Measurements from ENCODE around the gene C16orf74.

DNA sequence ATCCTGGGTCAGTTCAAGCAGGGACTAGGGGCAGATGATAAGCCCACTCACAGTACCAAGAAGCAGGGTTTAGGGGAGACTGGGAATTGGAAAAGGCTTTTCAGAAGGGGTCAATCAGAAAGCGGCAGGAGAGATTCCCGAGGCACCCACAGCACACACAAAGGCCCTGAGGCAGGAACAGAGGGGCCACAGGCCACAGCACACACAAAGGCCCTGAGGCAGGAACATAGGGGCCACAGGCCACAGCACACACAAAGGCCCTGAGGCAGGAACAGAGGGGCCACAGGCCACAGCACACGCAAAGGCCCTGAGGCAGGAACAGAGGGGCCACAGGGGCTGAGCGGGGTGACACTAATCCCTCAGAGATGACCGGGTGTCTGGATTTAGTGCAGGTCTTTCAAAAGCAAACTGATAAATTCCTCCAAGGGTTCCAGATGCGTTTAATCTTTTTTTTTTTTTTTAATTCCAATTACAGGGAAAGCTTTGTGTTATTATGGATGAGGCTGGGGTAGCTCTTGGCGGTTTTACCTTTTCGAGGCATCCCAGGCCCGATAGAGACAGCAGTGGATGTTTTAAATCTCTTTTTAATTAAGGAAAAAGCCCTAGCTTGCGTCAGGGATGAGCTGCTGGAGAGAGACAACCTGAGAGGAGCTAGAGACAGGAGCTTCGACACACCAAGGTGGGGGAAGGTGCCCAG, 31.1 kb downstream of the C16orf74 start:
- TF ChIP-seq, protein P1, sequence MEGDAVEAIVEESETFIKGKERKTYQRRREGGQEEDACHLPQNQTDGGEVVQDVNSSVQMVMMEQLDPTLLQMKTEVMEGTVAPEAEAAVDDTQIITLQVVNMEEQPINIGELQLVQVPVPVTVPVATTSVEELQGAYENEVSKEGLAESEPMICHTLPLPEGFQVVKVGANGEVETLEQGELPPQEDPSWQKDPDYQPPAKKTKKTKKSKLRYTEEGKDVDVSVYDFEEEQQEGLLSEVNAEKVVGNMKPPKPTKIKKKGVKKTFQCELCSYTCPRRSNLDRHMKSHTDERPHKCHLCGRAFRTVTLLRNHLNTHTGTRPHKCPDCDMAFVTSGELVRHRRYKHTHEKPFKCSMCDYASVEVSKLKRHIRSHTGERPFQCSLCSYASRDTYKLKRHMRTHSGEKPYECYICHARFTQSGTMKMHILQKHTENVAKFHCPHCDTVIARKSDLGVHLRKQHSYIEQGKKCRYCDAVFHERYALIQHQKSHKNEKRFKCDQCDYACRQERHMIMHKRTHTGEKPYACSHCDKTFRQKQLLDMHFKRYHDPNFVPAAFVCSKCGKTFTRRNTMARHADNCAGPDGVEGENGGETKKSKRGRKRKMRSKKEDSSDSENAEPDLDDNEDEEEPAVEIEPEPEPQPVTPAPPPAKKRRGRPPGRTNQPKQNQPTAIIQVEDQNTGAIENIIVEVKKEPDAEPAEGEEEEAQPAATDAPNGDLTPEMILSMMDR (IDR thresholded peaks at IDR 0.05) = no peak
- no peak for TF ChIP-seq EZH2 (IDR thresholded peaks at IDR 0.05; ENCODE audit: borderline replicate concordance, insufficient read depth, low read depth, low read length, poor library complexity, severe bottlenecking)

All from B cell (primary cell).